IPS-20b (cell line): ENCODE measurements around the gene ITGB2.

Experiments used
- H3K27ac ChIP-seq: one replicate; pipeline ENCODE4 v1.5.1; 2013; ENCODE audit warnings: low read length
- H3K27me3 ChIP-seq: 2 replicates; pipeline ENCODE4 v1.6.1; 2013; ENCODE audit warnings: mild to moderate bottlenecking, low read length, inconsistent platforms; ENCODE audit not compliant: insufficient read depth
- H3K36me3 ChIP-seq: 2 replicates; pipeline ENCODE4 v1.6.1; 2013; ENCODE audit warnings: low read depth, mild to moderate bottlenecking, inconsistent platforms, low read length, moderate library complexity; ENCODE audit not compliant: insufficient read depth
- H3K4me1 ChIP-seq: 2 replicates; pipeline ENCODE4 v1.6.1; 2013; ENCODE audit warnings: mild to moderate bottlenecking, control low read depth, inconsistent platforms, low read length, moderate library complexity; ENCODE audit not compliant: insufficient read depth
- H3K4me3 ChIP-seq: 2 replicates; pipeline ENCODE4 v1.5.1; 2013; ENCODE audit warnings: mild to moderate bottlenecking, low read length, inconsistent platforms
- H3K9ac ChIP-seq: 2 replicates; pipeline ENCODE4 v1.6.1; 2013; ENCODE audit warnings: low read depth, mild to moderate bottlenecking, inconsistent platforms, low read length, moderate library complexity
- H3K9me3 ChIP-seq: 2 replicates; pipeline ENCODE4 v1.6.1; 2013; ENCODE audit warnings: mild to moderate bottlenecking, low read depth, low read length, inconsistent platforms; ENCODE audit not compliant: insufficient read depth

ITGB2 gene

DNA sequence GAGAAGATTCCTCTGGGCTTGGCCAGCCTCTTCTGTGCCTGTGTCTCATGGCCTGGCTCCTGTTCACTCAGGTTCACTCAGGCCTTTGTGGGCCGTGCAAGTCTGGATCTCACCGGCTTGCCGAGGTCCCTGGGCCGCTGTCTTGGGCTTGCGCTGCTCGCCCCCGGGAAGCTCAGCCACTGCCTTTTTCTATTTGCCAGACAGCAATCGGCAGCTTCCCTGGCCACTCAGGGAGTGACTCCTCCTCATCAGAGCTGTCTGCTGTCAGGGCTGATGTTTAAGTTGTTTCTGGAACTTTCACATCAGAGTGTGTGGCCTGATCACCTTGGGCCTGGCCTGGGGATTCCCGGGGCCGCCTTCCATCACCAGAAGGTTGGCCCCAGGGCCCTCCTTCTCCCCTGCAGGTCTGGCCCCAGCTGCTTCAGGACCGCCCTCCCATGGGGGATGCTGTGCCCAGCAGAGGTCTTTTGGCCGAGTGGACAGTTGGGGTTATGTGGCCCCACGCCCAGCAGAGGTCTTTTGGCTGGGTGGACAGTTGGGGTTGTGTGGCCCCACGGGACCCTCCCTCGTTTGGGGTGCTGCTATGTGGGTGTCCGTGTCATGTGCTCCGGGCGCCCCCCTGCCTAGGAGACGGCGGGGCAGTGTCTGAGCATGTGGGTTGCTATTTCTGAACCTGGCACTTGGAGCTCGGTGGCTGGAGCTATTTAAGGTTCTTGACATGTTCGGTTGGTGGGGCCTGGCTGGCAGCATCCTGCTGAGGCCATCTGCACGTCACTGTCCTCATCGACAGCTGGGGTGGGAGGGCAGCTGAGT lies 31.6 kb upstream of the ITGB2 start:
- Histone ChIP-seq H3K9ac (no peak overlapping the region), H3K27ac (no peak overlapping the region), H3K36me3 (peaks cover 61% of the 10 kb centered on the region), H3K27me3 (no peaks in the 10 kb centered on the region), H3K4me3 (no peak overlapping the region), H3K4me1 (no peaks in the 10 kb centered on the region), H3K9me3 (no peaks in the 10 kb centered on the region)

DNA sequence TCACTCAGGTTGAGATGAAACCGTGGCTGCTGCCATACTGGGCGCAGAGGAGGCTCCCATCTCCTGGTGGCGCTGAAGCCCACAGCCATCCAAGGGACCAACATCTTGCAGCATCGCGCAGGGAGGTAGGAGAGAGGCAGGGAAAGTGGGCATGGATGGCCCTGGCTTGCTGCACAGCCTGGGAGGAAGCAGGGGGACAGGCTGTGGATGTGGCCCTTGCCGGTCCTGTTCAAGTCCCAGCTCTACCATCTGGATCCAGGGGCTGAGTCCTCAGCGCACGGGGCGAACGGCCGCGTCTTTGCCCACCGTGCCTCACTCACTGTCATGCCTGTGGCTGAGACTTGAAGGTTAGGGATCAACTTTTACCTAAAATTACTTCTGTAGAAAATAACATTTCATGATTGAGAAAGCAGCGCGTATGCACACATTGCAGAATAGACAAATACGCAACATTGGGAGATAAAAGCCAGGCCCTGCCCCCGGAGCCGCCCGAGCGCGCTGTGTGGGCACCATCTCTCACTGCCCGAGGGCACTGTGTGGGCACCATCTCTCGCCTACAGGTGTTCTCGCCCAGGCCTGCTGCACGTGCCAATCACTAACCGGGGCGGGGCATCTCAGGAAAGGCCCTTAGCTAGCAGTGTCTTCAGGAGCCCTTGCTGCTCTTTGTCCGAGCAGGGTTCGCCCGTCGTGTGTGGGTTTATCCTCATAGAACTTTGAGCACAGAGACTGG lies 30.7 kb upstream of the ITGB2 start:
- H3K9ac ChIP-seq, result no peak overlapping the region
- peaks cover 57% of the 10 kb centered on the region for H3K36me3 ChIP-seq
- H3K9me3 ChIP-seq, result no peaks in the 10 kb centered on the region
- no peaks in the 10 kb centered on the region for H3K27me3 ChIP-seq
- H3K4me3 ChIP-seq, result no peak overlapping the region
- H3K27ac ChIP-seq, result no peak overlapping the region
- no peaks in the 10 kb centered on the region for H3K4me1 ChIP-seq

DNA sequence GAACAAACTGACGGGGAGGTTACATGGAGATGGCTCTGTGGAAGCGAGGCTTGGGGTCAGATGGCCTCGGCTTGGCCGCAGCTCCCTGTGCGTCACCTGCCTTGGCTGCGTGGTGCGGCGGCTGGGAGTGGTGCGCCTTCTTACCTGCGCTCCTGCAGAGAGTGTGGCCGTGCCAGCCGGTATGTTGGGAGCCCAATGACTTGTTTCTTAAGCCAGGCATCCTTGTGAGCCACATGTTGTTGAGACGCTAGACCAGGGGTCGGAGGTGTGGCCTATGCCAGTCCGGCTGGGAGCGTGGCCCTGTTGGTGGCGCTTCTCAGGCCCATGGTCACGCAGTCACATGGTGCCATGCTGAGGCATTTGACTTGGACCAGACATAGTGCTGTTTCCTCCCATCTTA lies 29.7 kb upstream of the ITGB2 start:
- peaks cover 50% of the 10 kb centered on the region for H3K36me3 ChIP-seq
- H3K4me3 ChIP-seq, result no peak overlapping the region
- no peak overlapping the region for H3K9ac ChIP-seq
- H3K27me3 ChIP-seq, result no peaks in the 10 kb centered on the region
- no peak overlapping the region for H3K27ac ChIP-seq
- no peaks in the 10 kb centered on the region for H3K9me3 ChIP-seq
- H3K4me1 ChIP-seq, result no peaks in the 10 kb centered on the region

DNA sequence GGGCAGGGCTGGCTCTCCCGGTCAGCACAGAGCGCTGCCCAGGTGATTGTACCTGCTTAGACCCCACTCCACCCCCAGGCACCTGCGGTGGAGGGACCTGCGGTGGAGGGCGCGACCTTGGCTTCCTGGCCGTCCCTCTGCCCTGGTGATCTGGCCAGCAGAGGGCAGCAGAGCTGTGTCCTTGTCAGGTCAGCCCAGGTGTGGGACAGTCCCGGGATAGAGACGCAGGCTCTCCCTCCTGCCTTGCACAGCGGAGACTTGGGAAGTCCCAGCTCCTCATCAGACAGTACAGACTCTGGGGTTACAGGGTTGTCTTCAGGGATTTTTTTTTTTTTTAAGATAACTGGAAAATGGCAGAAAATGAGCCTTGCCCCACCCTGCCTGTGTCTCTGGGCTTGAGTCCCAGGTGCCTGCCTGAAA lies 29.1 kb upstream of the ITGB2 start:
- Histone ChIP-seq H3K4me1 (no peaks in the 10 kb centered on the region), H3K9me3 (no peaks in the 10 kb centered on the region), H3K27me3 (no peaks in the 10 kb centered on the region), H3K27ac (no peak overlapping the region), H3K4me3 (no peak overlapping the region), H3K36me3 (peaks cover 54% of the 10 kb centered on the region), H3K9ac (no peak overlapping the region)

DNA sequence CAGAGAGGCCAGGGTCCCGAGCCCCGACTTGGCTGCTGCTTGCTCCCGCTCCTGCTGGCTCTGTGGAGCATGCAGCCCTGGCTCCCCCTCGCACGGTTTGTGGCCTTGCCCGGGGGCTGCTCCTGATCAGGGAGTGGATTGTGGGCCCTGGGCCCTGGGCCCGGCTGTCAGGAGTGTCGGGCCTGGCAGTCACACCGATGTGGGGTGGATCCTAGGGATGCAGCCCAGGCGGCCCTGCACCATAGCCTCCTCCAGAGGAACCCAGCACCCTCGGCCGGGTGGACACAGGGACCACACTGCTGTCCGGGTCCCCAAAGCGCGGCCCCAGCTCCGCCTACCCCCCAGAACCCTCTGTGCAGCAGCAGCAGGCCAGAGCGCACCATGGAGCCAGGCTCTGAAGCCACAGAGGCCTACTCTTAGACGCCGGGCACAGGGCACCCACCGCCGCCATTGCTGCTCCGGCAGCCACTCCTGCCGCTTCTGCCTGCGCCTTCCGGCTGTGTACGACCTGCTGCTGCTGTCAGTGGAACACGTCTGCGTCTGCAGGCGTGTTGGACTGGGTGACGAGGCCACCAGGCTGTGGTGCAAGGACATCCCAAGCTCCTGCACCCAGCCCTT lies 28.6 kb upstream of the ITGB2 start:
- H3K9ac ChIP-seq, result no peak overlapping the region
- H3K9me3 ChIP-seq, result no peaks in the 10 kb centered on the region
- no peaks in the 10 kb centered on the region for H3K4me1 ChIP-seq
- no peaks in the 10 kb centered on the region for H3K27me3 ChIP-seq
- H3K36me3 ChIP-seq, result peaks cover 55% of the 10 kb centered on the region
- no peak overlapping the region for H3K4me3 ChIP-seq
- H3K27ac ChIP-seq, result no peak overlapping the region

DNA sequence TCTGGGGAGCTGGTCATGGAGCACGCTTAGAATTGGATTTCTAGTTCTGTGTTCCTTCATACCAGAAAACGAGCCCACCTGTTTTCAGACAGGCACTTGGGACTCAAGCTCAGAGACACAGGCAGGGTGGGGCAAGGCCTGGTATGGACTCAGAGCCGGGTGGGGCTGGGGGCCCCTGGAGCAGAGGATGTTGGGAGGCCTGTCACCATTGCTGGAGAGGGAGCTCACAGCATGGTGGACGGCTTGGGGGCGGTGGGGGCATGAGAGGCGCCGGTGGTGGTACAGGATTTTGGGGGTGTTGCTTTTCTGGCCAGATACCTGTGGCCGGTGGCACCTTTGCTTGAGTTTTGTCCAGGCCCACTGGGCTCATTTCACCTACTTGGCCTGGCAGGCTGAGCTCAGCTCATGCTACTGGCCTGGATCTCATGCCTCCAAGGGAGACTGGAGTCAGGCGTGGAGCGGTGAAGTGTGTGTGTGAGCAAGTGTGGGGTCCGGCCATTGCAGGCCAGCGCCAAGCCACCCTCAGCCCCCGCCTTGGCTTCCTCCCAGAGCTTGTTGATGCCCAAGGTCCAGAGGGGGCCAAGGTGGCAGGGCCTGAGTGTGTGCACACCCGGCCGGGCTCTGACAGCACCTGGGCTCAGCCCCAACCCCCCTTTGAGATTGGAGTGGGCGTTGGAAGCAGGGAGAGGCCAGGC lies 27.9 kb upstream of the ITGB2 start:
- Histone ChIP-seq H3K4me3 (no peak overlapping the region), H3K36me3 (peaks cover 55% of the 10 kb centered on the region), H3K27ac (no peak overlapping the region), H3K27me3 (no peaks in the 10 kb centered on the region), H3K9ac (no peak overlapping the region), H3K9me3 (no peaks in the 10 kb centered on the region), H3K4me1 (no peaks in the 10 kb centered on the region)

DNA sequence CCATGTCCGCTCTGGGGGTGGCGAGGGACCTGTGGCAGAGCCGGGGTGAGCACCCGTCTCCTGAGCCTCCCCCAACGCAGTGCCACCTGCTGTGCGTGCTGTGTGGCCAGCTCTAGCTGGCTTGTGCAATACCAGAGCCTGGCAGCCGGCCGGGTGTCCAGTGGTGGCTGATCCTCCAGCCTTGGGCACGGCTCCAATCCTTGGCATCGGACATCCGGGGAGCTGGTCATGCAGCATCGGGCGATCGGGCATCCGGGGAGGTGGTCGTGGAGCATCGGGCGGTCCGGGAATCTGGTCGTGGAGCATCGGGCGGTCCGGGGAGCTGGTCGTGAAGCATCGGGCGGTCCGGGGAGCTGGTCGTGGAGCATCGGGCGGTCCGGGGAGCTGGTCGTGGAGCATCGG lies 27.2 kb upstream of the ITGB2 start:
- Histone ChIP-seq H3K4me3 (no peak overlapping the region), H3K27ac (no peak overlapping the region), H3K9ac (no peak overlapping the region), H3K36me3 (peaks cover 60% of the 10 kb centered on the region), H3K27me3 (no peaks in the 10 kb centered on the region), H3K4me1 (no peaks in the 10 kb centered on the region), H3K9me3 (no peaks in the 10 kb centered on the region)

DNA sequence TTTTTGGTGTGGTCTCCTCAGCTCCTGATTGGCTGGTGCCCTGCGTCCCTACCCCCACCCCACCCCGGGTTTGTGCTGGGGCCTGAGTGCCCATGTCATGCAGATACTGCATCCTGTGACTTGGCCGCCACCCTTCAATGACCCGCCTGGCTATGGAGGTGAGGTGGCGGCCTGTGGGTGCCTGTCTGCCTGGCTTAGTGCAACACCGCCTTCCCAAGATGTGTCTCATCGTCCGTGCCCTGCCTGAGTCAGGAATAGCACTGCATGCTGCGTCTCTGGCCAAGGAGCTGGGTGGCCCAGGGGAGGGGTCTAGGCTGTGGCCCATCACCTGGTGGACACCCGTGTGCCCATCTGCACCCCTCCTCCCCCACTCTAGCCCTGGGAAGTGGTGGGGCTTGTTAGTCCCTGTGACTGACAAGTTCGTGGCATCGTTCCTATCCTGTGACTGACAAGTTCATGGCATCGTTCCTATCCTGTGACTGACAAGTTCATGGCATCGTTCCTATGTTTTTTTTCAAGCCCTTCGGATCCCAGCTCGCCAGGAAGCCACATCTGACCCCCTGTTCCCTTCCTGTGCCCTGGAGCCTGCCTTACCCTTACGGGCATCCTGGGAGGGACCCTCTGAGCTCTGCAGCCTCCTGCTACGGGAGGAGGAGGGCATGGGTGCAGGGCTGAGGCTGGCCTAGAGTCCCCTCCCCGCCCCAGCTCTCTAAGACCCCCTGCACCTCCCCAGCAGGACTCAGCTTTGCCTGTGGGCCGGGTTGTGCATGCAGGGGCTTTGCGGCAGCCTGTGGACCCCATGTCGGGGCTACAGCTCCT lies 26.6 kb upstream of the ITGB2 start:
- no peaks in the 10 kb centered on the region for H3K27me3 ChIP-seq
- no peak overlapping the region for H3K4me3 ChIP-seq
- H3K27ac ChIP-seq, result no peak overlapping the region
- peaks cover 62% of the 10 kb centered on the region for H3K36me3 ChIP-seq
- no peaks in the 10 kb centered on the region for H3K4me1 ChIP-seq
- H3K9me3 ChIP-seq, result no peaks in the 10 kb centered on the region
- no peak overlapping the region for H3K9ac ChIP-seq

DNA sequence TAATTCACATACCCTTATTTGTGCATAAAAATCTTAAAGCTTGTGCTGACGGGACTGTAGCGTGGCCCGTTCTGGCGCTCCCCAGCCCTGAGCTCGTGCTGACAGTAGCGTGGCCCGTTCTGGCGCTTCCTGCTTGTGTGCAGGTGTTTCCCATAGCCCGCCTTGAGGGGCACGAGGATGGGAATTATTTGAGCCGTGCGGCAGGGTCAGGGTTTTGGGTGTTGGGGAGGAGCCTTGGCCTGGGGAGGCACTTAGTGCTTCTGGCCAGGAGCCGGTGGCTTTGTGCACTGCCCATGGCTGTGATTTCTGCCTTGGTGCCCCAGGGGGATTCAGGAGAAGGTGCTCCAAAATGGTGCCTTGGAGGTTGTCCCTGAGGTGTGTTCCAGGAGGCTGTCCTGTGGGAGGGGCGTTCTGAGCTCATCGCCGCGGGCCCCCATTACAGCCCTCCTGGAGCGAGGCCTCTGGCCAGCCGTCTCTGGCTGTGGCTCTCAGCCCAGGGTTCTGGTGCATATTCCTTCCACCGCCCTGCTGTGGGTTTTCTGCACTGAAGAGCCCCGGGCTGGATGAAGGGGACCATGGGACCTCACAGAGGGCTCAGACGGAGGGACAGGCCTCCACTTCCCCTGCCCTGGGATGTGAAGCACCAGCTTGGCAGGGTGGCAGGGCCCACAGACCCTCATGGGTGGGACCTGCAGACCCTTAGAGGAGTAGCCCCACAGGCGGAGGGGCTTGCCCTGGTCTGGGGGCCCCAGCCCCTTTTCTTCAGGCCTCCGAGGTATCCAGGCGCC lies 25.7 kb upstream of the ITGB2 start:
- Histone ChIP-seq H3K9ac (no peak overlapping the region), H3K4me3 (no peak overlapping the region), H3K27ac (no peak overlapping the region), H3K9me3 (no peaks in the 10 kb centered on the region), H3K27me3 (no peaks in the 10 kb centered on the region), H3K4me1 (no peaks in the 10 kb centered on the region), H3K36me3 (peaks cover 63% of the 10 kb centered on the region)

DNA sequence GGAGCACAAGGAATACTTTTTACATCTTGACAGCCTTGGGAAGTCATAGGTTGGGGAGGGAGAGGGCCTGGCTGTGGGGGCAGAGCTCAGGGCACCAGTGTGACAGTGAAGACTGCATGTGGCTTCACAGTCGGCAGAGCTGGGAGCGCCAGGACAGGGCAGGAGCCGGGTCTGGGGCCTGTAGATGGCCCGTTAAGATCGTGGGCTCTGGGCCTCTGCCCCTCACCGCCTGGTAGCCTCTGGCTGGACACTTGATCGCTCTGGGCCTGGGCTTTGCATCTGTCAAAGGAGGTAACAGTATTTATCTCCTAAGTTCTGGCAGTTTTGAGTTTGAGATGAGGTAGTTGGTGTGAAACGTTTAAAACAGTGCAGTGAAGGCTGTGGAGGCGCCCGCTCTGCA lies 23.9 kb upstream of the ITGB2 start:
- Histone ChIP-seq H3K9me3 (no peaks in the 10 kb centered on the region), H3K9ac (no peak overlapping the region), H3K4me3 (no peak overlapping the region), H3K36me3 (peaks cover 52% of the 10 kb centered on the region), H3K27ac (no peak overlapping the region), H3K27me3 (no peaks in the 10 kb centered on the region), H3K4me1 (peaks cover 4% of the 10 kb centered on the region; the same call in 1 of the 2 replicates)
